Renal pelvis (tissue), 4 donors: ENCODE results near the gene HBM. TPM values are rescaled to one million over a fixed set of nuclear protein-coding genes. Genes with fewer than 3 reads are reported as not detected.
"Not testable (repeated sequence)": the region's sequence is repeated elsewhere in the genome, so short reads cannot be mapped to it uniquely, and the experiment has no call there.

Experiments used
- DNase-seq: peaks from one replicate; pipeline ENCODE4 v3.0.0-alpha.2; 2013
- polyA plus RNA-seq, 3 donors: library from polyadenylated mRNA; unstranded; fragments of 120-200 nt; gene quantifications; one replicate each; pipeline ENCODE4 v1.2.1, GENCODE V29; 2013; ENCODE audit not compliant: insufficient read length in 3 of 3

Gene HBM
- polyA plus RNA-seq, 3 donors: 3.2 to 5.6 (median 4.8) TPM

- DNase-seq: no peak
These were observed 23.3 kb upstream of the HBM start for GRCh38 chr16:142405-142967.

- no peak for DNase-seq
These were observed 22.7 kb upstream of the HBM start for GRCh38 chr16:143047-143446.

- no peak for DNase-seq
These were observed 22.3 kb upstream of the HBM start for GRCh38 chr16:143456-143855.

- DNase-seq: no peak
These were observed 21.0 kb upstream of the HBM start for GRCh38 chr16:144797-145252.

GRCh38 chr16:146646-147045 lies 19.1 kb upstream of the HBM start:
- no peak for DNase-seq

GRCh38 chr16:149024-149660 lies 16.6 kb upstream of the HBM start:
- DNase-seq: no peak

GRCh38 chr16:152141-153128 lies 13.3 kb upstream of the HBM start, which contains the start of gene HBZ:
Gene HBZ, plus strand, starts transcription at chr16:152644. Its CDS starts 266 bp downstream, at chr16:152910.
- no peak for DNase-seq

- DNase-seq: not testable (repeated sequence)
These were observed 12.7 kb upstream of the HBM start for GRCh38 chr16:153129-153521.

GRCh38 chr16:153550-154216 lies 12.1 kb upstream of the HBM start:
- DNase-seq: not testable (repeated sequence)

GRCh38 chr16:154217-155030 lies 11.4 kb upstream of the HBM start:
- no peak for DNase-seq

- no peak for DNase-seq
These were observed 10.8 kb upstream of the HBM start for GRCh38 chr16:155031-155398.

- DNase-seq: no peak
These were observed 6.5 kb upstream of the HBM start for GRCh38 chr16:159136-159849.

- not testable (repeated sequence) for DNase-seq
These were observed 5.5 kb upstream of the HBM start for GRCh38 chr16:160242-160641.

GRCh38 chr16:160691-161190 lies 5.0 kb upstream of the HBM start:
- no peak for DNase-seq

- DNase-seq: no peak
These were observed 3.3 kb upstream of the HBM start for GRCh38 chr16:162271-162991.

GRCh38 chr16:163139-163538 lies 2.6 kb upstream of the HBM start:
- DNase-seq: not testable (repeated sequence)

GRCh38 chr16:163696-164095 lies 2.1 kb upstream of the HBM start:
- DNase-seq: not testable (repeated sequence)

- not testable (repeated sequence) for DNase-seq
These were observed 1.5 kb upstream of the HBM start for GRCh38 chr16:164134-164823.
